ENCODE data around the gene ACSL1. TPM values are rescaled to one million over a fixed set of nuclear protein-coding genes. Genes with fewer than 3 reads are reported as not detected.

The ACSL1 gene
- total RNA-seq, 2 experiments from 2014 or later: 24.3 to 32.9 TPM

GRCh38 chr4:184778325-184778724, 47.4 kb downstream of the ACSL1 start:
- Histone ChIP-seq H3K9me2 (ENCODE audit: insufficient read depth, low read length) (no peaks in the 10 kb centered on the region), H3K9me3 (ENCODE audit: low read length) (no peaks in the 10 kb centered on the region; the same call in 1 of the 2 replicates), H3K36me3 (ENCODE audit: insufficient read depth, low read length) (peaks cover 51% of the 10 kb centered on the region), H3K4me1 (ENCODE audit: insufficient read depth, low read length, poor library complexity, severe bottlenecking) (no peaks in the 10 kb centered on the region), H3K79me2 (ENCODE audit: insufficient read depth, low read depth, low read length) (no peaks in the 10 kb centered on the region), H3K27ac (ENCODE audit: low read depth, low read length, poor library complexity, severe bottlenecking) (no peak overlapping the region), H2AFZ (ENCODE audit: low read length) (no peak overlapping the region), H3K4me3 (ENCODE audit: low read depth, low read length, poor library complexity, severe bottlenecking) (no peak overlapping the region), H3K4me2 (ENCODE audit: low read length) (no peak overlapping the region), H4K20me1 (ENCODE audit: insufficient read depth, low read length) (no peaks in the 10 kb centered on the region)
- CTCF ChIA-PET (ENCODE audit: unreplicated experiment): no interaction called here
- TF ChIP-seq, protein P1, sequence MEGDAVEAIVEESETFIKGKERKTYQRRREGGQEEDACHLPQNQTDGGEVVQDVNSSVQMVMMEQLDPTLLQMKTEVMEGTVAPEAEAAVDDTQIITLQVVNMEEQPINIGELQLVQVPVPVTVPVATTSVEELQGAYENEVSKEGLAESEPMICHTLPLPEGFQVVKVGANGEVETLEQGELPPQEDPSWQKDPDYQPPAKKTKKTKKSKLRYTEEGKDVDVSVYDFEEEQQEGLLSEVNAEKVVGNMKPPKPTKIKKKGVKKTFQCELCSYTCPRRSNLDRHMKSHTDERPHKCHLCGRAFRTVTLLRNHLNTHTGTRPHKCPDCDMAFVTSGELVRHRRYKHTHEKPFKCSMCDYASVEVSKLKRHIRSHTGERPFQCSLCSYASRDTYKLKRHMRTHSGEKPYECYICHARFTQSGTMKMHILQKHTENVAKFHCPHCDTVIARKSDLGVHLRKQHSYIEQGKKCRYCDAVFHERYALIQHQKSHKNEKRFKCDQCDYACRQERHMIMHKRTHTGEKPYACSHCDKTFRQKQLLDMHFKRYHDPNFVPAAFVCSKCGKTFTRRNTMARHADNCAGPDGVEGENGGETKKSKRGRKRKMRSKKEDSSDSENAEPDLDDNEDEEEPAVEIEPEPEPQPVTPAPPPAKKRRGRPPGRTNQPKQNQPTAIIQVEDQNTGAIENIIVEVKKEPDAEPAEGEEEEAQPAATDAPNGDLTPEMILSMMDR (conservative IDR thresholded peaks at IDR 0.05; ENCODE audit: low read length): no peak
- no peak for TF ChIP-seq EZH2phosphoT487 (IDR thresholded peaks at IDR 0.05; ENCODE audit: borderline replicate concordance, low read depth, low read length)
- intact Hi-C loops (cut with micrococcal nuclease; ENCODE audit: unreplicated experiment): no loop called here
- DNase-seq (ENCODE audit: low spot score): no peak
- POLR2A ChIA-PET: no interaction called here
- no TSS peak for BruUV-seq (replicated peaks)

GRCh38 chr4:184776821-184777220, 48.9 kb downstream of the ACSL1 start:
- POLR2A ChIA-PET: no interaction called here
- CTCF ChIA-PET (ENCODE audit: unreplicated experiment): no interaction called here
- no TSS peak for BruUV-seq (replicated peaks)
- no peaks in the 10 kb centered on the region for H3K4me1 ChIP-seq (ENCODE audit: insufficient read depth, low read length, poor library complexity, severe bottlenecking)
- peaks cover 56% of the 10 kb centered on the region for H3K36me3 ChIP-seq (ENCODE audit: insufficient read depth, low read length)
- no peak for DNase-seq (ENCODE audit: low spot score)
- no peak overlapping the region for H2AFZ ChIP-seq (ENCODE audit: low read length)
- H3K4me3 ChIP-seq (ENCODE audit: low read depth, low read length, poor library complexity, severe bottlenecking): no peak overlapping the region
- H3K79me2 ChIP-seq (ENCODE audit: insufficient read depth, low read depth, low read length): no peaks in the 10 kb centered on the region
- no peaks in the 10 kb centered on the region for H4K20me1 ChIP-seq (ENCODE audit: insufficient read depth, low read length)
- no peaks in the 10 kb centered on the region; the same call in 1 of the 2 replicates for H3K9me3 ChIP-seq (ENCODE audit: low read length)
- TF ChIP-seq, protein P1 (conservative IDR thresholded peaks at IDR 0.05; ENCODE audit: low read length): no peak
- no peak for TF ChIP-seq EZH2phosphoT487 (IDR thresholded peaks at IDR 0.05; ENCODE audit: borderline replicate concordance, low read depth, low read length)
- no peaks in the 10 kb centered on the region for H3K9me2 ChIP-seq (ENCODE audit: insufficient read depth, low read length)
- H3K27ac ChIP-seq (ENCODE audit: low read depth, low read length, poor library complexity, severe bottlenecking): no peak overlapping the region
- intact Hi-C loops (cut with micrococcal nuclease; ENCODE audit: unreplicated experiment): no loop called here
- no peak overlapping the region for H3K4me2 ChIP-seq (ENCODE audit: low read length)

- intact Hi-C loops (cut with micrococcal nuclease; ENCODE audit: unreplicated experiment): no loop called here
- ChIA-PET POLR2A (no interaction called here), CTCF (ENCODE audit: unreplicated experiment) (no interaction called here)
- no peak overlapping the region for H3K27ac ChIP-seq (ENCODE audit: low read depth, low read length, poor library complexity, severe bottlenecking)
- H2AFZ ChIP-seq (ENCODE audit: low read length): no peak overlapping the region
- no peaks in the 10 kb centered on the region for H3K79me2 ChIP-seq (ENCODE audit: insufficient read depth, low read depth, low read length)
- no peak overlapping the region for H3K4me2 ChIP-seq (ENCODE audit: low read length)
- H3K36me3 ChIP-seq (ENCODE audit: insufficient read depth, low read length): peaks cover 56% of the 10 kb centered on the region
- H3K4me3 ChIP-seq (ENCODE audit: low read depth, low read length, poor library complexity, severe bottlenecking): no peak overlapping the region
- BruUV-seq (replicated peaks): no TSS peak
- no peak for DNase-seq (ENCODE audit: low spot score)
- H3K9me2 ChIP-seq (ENCODE audit: insufficient read depth, low read length): no peaks in the 10 kb centered on the region
- no peak for TF ChIP-seq EZH2phosphoT487 (IDR thresholded peaks at IDR 0.05; ENCODE audit: borderline replicate concordance, low read depth, low read length)
- TF ChIP-seq, protein P1 (conservative IDR thresholded peaks at IDR 0.05; ENCODE audit: low read length): no peak
- no peaks in the 10 kb centered on the region; the same call in 1 of the 2 replicates for H3K9me3 ChIP-seq (ENCODE audit: low read length)
- H4K20me1 ChIP-seq (ENCODE audit: insufficient read depth, low read length): no peaks in the 10 kb centered on the region
- no peaks in the 10 kb centered on the region for H3K4me1 ChIP-seq (ENCODE audit: insufficient read depth, low read length, poor library complexity, severe bottlenecking)
Observed at GRCh38 chr4:184775854-184776555, 49.8 kb downstream of the ACSL1 start.

Measured in OCI-LY7 (cell line).